ENCODE measurements around the gene SLC12A6. TPM values are rescaled to one million over a fixed set of nuclear protein-coding genes. Genes with fewer than 3 reads are reported as not detected.

Gene SLC12A6
- total RNA-seq, 4 donors from 2014 or later: 23.1 to 25.7 (median 23.6) TPM

- intact Hi-C loops (cut with DNase I; ENCODE audit: low total_unique reads): no loop called here
- no peak overlapping the region for H3K4me3 ChIP-seq (ENCODE audit: low read depth, poor library complexity, severe bottlenecking)
- 78 to 83% methylated on average over 7 of the region's 7 CpGs for WGBS, 2 donors
- TF ChIP-seq CTCF (IDR thresholded peaks at IDR 0.05) (no peak), POLR2A (IDR thresholded peaks at IDR 0.05) (no peak)
- DNase-seq (ENCODE audit: low spot score in 2 of 2): no peak
These were observed 119.9 kb downstream of the SLC12A6 start for GRCh38 chr15:34217587-34218225.

GRCh38 chr15:34216527-34217270, 120.9 kb downstream of the SLC12A6 start:
- DNase-seq (ENCODE audit: low spot score in 2 of 2): no peak
- H3K4me3 ChIP-seq (ENCODE audit: low read depth, poor library complexity, severe bottlenecking): no peak overlapping the region
- no peak for TF ChIP-seq CTCF (IDR thresholded peaks at IDR 0.05)
- no peak for TF ChIP-seq POLR2A (IDR thresholded peaks at IDR 0.05)
- intact Hi-C loops (cut with DNase I; ENCODE audit: low total_unique reads): no loop called here

GRCh38 chr15:34214135-34214534, 123.4 kb downstream of the SLC12A6 start:
- intact Hi-C loops (cut with DNase I; ENCODE audit: low total_unique reads): loop anchor here (5.0 kb wide), 1 partner anchor 152 kb away; no protein-coding TSS in a partner anchor
- no peak overlapping the region for H3K4me3 ChIP-seq (ENCODE audit: low read depth, poor library complexity, severe bottlenecking)
- TF ChIP-seq POLR2A (IDR thresholded peaks at IDR 0.05) (no peak), CTCF (IDR thresholded peaks at IDR 0.05) (no peak)
- no peak for DNase-seq (ENCODE audit: low spot score in 2 of 2)
- WGBS, 2 donors: 60 to 68% methylated on average over 3 of the region's 3 CpGs

GRCh38 chr15:34213690-34214089, 123.9 kb downstream of the SLC12A6 start:
- H3K4me3 ChIP-seq (ENCODE audit: low read depth, poor library complexity, severe bottlenecking): no peak overlapping the region
- 37 to 41% methylated on average over 4 of the region's 4 CpGs for WGBS, 2 donors
- TF ChIP-seq CTCF (IDR thresholded peaks at IDR 0.05) (no peak), POLR2A (IDR thresholded peaks at IDR 0.05) (no peak)
- DNase-seq (ENCODE audit: low spot score in 2 of 2): no peak
- intact Hi-C loops (cut with DNase I; ENCODE audit: low total_unique reads): loop anchor here (5.0 kb wide), 1 partner anchor 151 kb away; no protein-coding TSS in a partner anchor

GRCh38 chr15:34209421-34210282, 127.9 kb downstream of the SLC12A6 start, which contains the start of gene KATNBL1:
Gene KATNBL1 (minus strand): TSS chr15:34210096. CDS start chr15:34163676, 46,420 bp downstream.
- peak within 1 kb of the TSS; percentile 47 for H3K4me3 ChIP-seq (ENCODE audit: low read depth, poor library complexity, severe bottlenecking)
- DNase-seq (ENCODE audit: low spot score in 2 of 2): peak; percentile 93 to 99
- no peak for TF ChIP-seq POLR2A (IDR thresholded peaks at IDR 0.05)
- peak in 1 of 3 donors; percentile 62 for TF ChIP-seq CTCF (IDR thresholded peaks at IDR 0.05)
- WGBS, 2 donors: 0 to 1% methylated on average over 28 to 53 of the region's 81 CpGs
- intact Hi-C loops (cut with DNase I; ENCODE audit: low total_unique reads): loop anchor here (5.0 kb wide), 1 partner anchor 147 kb away; no protein-coding TSS in a partner anchor

Data from lower leg skin (tissue), 4 donors.